NCI-H774 (cell line): ENCODE results near the gene PLPPR3.
A peak's percentile ranks its signal among the peaks of the same experiment; 100 is the strongest.
"Not testable (repeated sequence)": the region's sequence is repeated elsewhere in the genome, so short reads cannot be mapped to it uniquely, and the experiment has no call there.

Experiments
- DNase-seq: peaks from one replicate; lab custom pipeline; 2025; lab: John Stamatoyannopoulos, UW

PLPPR3 gene

GRCh38 chr19:853614-854220 is 32.0 kb upstream of the PLPPR3 start:
- not testable (repeated sequence) for DNase-seq

DNA sequence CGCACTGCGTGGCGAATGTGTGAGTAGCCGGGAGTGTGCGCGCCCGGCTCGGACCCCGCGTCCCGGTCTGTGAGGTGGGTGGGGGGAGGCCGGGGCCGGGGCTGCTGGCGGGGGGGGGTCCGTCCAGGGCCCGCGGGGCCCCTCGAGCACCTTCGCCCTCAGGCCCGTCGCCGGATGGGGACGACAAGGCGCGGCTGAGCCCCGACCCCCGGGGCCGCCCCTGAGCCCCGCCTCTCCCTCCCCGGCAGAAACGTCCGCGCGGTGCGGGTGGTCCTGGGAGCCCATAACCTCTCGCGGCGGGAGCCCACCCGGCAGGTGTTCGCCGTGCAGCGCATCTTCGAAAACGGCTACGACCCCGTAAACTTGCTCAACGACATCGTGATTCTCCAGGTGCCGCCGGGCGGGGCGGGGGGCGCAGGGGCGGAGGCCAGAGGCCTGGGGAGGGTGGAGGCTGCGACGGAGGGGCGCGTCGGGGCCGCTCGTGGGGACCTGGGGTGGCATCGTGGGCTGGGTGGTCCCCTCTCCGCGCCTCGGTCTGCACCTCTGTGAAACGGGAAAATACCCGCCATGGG is 31.3 kb upstream of the PLPPR3 start:
- DNase-seq: no peak

DNA sequence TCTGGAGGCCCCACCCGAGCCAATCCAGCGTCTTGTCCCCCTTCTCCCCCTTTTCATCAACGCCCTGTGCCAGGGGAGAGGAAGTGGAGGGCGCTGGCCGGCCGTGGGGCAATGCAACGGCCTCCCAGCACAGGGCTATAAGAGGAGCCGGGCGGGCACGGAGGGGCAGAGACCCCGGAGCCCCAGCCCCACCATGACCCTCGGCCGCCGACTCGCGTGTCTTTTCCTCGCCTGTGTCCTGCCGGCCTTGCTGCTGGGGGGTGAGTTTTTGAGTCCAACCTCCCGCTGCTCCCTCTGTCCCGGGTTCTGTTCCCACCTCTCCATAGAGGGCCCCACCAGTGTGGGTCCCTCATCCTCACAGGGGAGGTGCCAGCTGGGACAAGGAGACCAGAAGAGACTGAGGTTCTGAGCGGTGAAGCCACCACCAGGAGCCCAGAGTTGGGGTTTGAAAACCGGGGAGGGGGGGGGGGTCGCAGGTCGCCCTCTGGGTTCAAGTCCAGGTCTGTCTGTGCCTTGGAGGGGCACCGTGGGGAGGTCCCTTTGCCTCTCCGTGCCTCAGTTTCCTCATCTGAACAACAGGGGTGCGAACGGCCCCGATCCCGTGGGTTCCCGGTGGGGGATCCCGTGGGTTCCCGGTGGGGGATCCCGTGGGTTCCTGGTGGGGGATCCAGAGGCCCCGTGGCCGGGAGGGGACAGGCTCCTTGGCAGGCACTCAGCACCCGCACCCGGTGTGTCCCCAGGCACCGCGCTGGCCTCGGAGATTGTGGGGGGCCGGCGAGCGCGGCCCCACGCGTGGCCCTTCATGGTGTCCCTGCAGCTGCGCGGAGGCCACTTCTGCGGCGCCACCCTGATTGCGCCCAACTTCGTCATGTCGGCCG is 30.6 kb upstream of the PLPPR3 start, which contains the start of gene ELANE:
ELANE (plus strand) TSS at position 168 of the 878 bp plus-strand sequence; CDS start at position 194, 26 bp downstream.
- no peak for DNase-seq

DNA sequence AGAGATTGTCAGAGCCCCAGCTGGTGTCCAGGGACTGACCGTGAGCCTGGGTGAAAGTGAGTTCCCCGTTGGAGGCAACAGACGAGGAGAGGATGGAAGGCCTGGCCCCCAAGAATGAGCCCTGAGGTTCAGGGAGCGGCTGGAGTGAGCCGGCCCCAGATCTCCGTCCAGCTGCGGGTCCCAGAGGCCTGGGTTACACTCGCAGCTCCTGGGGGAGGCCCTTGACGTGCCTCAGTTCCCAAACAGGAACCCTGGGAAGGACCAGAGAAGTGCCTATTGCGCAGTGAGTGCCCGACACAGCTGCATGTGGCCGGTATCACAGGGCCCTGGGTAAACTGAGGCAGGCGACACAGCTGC is 29.2 kb upstream of the PLPPR3 start:
- DNase-seq: no peak

GRCh38 chr19:850221-850978 is 28.6 kb upstream of the PLPPR3 start:
- DNase-seq: peak; percentile 79

GRCh38 chr19:849195-849594 is 27.4 kb upstream of the PLPPR3 start:
- DNase-seq: not testable (repeated sequence)

DNA sequence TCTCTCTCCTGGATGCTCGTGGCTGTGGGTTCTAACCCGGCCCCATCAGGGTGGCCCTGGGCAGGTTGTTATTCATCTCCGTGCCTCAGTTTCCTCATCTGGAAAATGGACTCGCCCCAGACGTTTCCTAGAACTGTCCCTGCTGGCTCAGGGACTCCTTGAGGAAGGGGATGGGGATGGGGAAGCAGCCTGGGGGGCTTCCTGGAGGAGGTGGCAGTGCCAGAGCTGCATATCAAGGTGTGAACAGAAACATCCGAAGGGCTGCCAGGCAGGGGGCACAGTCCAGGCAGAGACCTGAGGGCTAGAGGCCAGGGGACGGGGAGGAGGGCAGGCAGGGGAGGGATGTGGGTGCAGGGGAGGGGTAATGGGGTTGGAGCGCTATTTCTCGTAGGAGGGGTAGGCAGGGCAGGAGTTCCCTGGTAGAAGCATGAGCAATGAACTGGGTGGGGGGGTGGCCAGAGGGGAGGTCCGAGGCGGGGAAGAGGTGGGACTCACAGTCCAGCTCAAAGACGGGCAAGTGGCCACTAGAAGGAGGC is 26.7 kb upstream of the PLPPR3 start:
- no peak for DNase-seq

DNA sequence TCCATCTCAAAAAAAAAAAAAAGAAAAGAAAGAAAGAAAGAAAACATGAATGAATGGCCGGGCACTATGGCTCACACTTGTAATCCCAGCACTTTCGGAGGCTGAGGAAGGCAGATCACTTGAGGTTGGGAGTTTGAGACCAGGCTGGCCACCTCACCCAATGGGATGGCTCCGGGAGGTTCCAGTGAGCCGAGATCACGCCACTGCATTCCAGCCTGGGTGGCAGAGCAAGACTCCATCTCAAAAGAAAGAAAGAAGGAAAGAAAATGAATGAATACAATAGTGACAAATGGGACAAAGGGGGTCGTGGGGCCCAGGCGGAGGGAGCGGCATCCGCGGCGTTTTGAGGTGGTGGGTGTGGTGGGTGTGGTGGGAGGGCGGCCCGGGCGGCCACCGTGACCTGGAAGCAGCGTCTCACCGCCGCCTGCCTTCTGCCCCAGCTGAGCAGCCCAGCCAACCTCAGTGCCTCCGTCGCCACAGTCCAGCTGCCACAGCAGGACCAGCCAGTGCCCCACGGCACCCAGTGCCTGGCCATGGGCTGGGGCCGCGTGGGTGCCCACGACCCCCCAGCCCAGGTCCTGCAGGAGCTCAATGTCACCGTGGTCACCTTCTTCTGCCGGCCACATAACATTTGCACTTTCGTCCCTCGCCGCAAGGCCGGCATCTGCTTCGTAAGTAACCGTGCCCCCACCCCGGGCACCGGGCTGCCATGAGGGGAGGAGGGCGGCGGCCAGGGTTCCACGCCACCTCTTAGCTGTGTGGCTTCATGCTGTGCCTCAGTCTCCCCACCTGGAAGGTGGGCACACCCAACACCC is 24.2 kb upstream of the PLPPR3 start:
- no peak for DNase-seq

DNA sequence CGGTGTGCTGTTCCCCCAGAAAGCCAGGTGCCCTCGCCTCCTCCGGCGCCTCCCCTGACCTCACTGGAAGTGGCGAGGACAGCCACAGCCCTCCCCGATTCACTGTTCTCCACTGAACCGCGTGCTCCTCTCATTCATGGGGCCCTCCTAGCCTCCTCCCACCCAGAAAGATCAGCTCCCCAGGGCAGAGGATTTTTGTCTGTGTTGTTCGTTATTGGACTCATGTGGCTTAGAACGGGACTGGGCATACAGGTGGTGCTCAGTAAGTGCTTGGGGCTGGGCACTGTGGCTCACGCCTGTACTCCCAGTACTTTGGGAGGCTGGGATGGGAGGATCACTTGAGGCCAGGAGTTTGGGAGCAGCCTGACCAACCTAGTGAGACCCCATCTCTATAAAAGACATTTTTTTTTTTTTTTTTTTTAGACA is 22.8 kb upstream of the PLPPR3 start:
- no peak for DNase-seq

DNA sequence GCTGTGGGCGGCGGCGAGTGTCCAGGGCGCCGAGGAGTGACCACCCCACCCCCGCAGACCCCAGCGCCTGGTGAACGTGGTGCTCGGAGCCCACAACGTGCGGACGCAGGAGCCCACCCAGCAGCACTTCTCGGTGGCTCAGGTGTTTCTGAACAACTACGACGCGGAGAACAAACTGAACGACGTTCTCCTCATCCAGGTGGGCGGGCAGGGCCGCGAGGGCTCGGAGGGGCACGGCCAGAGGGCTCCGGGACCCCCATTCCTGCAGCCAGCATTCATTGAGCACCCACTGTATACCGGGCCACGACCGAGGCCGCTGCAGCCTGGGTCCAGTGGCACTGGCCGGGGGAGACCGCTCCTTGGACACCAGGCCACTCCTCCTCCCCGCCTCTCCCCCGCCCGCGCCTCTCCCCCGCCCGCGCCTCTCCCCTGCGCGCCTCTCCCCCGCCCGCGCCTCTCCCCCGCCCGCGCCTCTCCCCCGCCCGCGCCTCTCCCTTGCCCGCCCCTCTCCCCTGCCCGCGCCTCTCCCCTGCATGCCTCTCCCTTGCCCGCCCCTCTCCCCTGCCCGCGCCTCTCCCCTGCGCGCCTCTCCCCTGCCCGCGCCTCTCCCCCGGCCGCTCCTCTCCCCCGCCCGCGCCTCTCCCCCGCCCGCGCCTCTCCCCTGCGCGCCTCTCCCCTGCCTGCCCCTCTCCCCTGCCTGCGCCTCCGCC is 22.2 kb upstream of the PLPPR3 start:
- no peak for DNase-seq

DNA sequence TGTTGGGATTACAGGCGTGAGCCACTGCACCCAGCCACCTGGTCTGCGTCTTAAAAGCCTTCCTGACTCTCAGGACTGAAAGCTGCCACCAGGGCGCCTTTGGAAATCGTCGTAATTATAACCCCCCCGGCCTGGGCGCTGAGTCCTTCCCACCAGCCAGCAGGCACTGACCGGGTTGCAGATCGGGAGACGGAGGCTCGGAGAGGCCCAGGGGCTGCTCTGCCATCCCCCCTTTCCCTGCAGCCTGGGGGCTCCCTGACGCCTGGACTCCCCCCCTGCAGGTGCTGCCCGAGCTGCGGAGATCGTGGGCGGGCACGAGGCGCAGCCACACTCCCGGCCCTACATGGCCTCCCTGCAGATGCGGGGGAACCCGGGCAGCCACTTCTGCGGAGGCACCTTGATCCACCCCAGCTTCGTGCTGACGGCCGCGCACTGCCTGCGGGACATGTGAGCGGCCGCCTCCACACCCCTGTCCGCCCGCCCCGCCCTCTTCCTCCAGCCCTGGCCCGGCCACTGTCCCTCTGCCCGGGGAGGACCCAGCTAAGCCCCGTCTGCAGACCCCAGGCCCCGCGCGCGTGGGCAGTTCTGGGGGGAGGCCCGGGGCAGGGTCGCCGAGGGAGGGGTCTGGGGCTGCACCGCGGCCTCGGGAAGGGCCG is 21.6 kb upstream of the PLPPR3 start:
- peak; percentile 9 for DNase-seq

DNA sequence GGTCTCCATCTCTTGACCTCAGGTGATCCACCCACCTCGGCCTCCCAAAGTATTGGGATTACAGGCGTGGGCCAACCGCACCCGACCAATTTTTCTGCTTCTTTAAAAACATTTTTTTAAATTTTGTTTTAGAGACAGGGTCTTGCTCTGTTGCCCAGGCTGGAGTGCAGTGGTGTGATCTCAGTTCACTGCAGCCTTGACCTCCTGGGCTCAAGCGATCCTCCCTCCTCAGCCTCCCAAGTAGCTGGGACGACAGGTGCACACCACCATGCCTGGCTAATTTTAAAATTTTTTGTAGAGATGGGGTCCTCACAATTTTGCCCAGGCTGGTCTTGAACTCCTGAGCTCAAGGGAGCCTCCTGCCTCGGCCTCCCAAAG is 21.0 kb upstream of the PLPPR3 start:
- DNase-seq: not testable (repeated sequence)

- DNase-seq: no peak
Observed at GRCh38 chr19:840519-841206, 18.9 kb upstream of the PLPPR3 start, which contains the start of gene PRTN3. Gene PRTN3, plus strand, starts transcription at chr19:840999. Its CDS starts 10 bp downstream, at chr19:841009.

DNA sequence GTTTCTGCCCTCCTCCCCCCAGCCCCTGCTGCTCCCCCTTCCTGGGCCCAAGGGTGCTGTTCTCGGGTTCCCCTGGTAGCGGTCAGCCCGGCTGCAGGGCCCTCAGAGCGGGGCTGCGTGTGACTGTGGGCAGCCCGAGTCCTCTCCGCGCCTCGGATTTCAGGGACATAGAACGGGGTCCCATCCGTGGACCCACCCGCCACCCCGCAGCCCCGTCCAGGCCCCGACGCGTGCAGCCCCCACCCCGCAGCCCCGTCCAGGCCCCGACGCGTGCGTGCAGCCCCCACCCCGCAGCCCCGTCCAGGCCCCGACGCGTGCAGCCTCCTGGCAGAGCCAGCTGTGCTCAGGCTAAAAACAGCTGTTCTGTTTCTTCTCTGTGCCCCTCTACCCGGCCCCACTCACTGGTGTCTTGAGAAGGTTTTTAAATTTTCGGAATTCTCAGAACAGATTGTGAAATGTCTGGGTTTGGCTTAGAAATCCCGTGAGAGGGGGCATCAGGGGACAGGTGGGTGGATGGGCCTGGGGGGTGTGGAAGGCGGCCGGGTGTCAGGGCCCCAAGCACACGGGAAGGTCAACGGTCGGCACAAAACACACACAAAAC is 13.6 kb upstream of the PLPPR3 start:
- DNase-seq: no peak

DNA sequence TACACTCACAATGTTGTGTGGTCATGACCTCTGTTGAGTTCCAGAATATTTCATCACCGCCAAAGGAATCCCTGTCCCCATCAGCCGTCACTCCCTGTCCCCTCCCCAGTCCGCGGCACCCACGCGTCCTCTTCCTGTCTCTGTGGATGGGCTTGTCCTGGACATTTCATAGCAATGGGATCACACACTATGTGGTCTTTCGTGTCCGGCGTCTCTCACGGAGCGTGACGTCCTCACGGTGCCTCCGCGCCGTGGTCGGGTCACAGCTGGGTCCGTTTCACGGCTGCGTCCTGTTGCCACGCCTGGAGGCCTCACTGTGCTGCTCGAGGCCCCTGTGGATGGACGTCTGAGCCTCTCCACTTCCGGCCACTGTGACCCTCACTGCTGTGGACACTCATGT is 12.5 kb upstream of the PLPPR3 start:
- no peak for DNase-seq

DNA sequence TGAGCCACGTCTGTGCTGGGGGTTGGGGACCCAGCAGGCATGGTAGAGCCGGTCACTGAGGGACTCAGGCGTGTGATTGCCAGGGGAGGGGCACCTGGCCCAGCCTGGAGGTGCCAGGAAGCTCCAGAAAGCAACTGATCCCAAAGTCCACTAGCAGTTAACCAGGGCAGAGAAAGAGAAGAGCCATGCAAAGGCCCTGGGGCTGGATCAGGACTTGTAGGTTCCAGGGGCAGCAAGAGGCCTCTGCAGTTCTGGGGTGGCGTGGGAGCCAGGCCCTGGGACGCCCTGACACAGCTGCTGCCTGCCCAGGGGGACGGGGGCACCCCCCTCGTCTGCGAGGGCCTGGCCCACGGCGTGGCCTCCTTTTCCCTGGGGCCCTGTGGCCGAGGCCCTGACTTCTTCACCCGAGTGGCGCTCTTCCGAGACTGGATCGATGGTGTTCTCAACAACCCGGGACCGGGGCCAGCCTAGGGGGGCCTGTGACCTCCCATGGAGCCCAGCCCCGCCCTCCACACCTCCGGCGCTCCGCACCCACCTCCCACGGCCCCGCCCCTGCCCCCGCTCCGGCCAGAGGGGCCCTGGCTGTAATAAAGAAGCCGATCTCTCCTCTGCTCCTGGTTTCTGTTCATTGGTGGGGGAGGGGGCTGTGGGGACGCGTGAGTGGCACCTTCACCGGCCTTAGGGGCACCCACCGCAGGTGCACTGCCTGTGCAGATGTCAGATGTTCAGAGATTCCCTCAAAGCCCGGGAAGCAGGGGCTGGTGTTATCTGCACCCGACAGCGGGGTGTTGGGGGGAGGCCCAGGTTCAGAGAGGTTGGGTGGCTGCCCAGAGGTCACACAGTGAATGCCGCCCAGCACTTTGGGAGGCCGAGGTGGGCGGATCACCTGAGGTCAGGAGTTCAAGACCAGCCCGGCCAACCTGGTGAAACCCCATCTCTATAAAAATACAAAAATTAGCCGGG is 9.9 kb upstream of the PLPPR3 start:
- DNase-seq: no peak

DNA sequence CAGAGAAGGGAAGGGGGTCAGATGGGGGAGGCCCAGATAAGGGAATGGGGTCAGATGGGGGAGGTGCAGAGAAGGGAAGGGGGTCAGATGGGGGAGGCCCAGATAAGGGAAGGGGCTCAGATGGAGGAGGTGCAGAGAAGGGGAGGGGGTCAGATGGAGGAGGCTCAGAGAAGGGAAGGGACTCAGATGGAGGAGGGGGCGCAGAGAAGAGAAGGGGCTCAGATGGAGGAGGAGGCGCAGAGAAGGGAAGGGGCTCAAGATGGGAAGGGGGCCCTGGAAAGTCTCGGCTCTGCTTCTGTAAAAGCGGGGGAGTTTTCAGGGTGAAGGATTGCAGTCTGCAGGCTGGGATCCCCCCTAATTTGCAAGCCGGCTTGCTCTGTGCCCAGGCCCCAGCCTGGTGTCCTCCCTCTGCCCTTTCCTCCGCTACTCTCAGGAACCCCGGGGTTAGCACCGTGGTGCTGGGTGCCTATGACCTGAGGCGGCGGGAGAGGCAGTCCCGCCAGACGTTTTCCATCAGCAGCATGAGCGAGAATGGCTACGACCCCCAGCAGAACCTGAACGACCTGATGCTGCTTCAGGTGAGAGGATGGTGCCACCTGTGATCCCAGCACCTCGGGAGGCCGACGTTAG is 7.5 kb upstream of the PLPPR3 start:
- DNase-seq: no peak
